Measurements from ENCODE around the gene PEAR1.

The PEAR1 gene

GRCh38 chr1:156959414-156959813 is 65.9 kb downstream of the PEAR1 start:
- H3K23ac ChIP-seq (ENCODE audit: low read length): no peak overlapping the region
- H3K79me2 ChIP-seq (ENCODE audit: control insufficient read depth, insufficient read depth, low read length, poor library complexity): no peaks in the 10 kb centered on the region
- H3K27me3 ChIP-seq (ENCODE audit: insufficient read depth, low read length): no peaks in the 10 kb centered on the region
- no peak overlapping the region for H3K14ac ChIP-seq (ENCODE audit: low read length)
- no peak overlapping the region for H3K4me2 ChIP-seq (ENCODE audit: low read length)
- no peak overlapping the region for H2BK12ac ChIP-seq (ENCODE audit: low read length)
- H4K91ac ChIP-seq (ENCODE audit: low read depth, low read length): no peak overlapping the region
- no peak overlapping the region for H3K4ac ChIP-seq (ENCODE audit: low read depth, low read length)
- no peak overlapping the region for H3K9ac ChIP-seq (ENCODE audit: low read length)
- H2AK5ac ChIP-seq (ENCODE audit: low read length): no peak overlapping the region
- H3K4me3 ChIP-seq (ENCODE audit: low read depth, low read length): no peak overlapping the region
- no peaks in the 10 kb centered on the region for H3K9me3 ChIP-seq (ENCODE audit: insufficient read depth, low read depth, low read length)
- H2AFZ ChIP-seq (ENCODE audit: insufficient read depth, low read length, poor library complexity): no peak overlapping the region
- H3K18ac ChIP-seq (ENCODE audit: low read length): no peak overlapping the region
- peaks cover 5 to 6% of the 10 kb centered on the region in 2 experiments for H3K4me1 ChIP-seq (ENCODE audit: control insufficient read depth in 1 of 2, insufficient read depth in 2 of 2, low read length in 2 of 2)
- no peak for DNase-seq
- H2BK5ac ChIP-seq (ENCODE audit: low read depth, low read length, poor library complexity): no peak overlapping the region
- no peak overlapping the region for H4K12ac ChIP-seq (ENCODE audit: low read depth, low read length)
- no peak overlapping the region for H2BK120ac ChIP-seq (ENCODE audit: insufficient read depth, low read length, poor library complexity)
- H3K79me1 ChIP-seq (ENCODE audit: low read length): no peaks in the 10 kb centered on the region
- no peak overlapping the region for H4K8ac ChIP-seq (ENCODE audit: low read depth, low read length)
- WGBS (ENCODE audit: extremely low coverage, insufficient coverage, insufficient read length): no CpG with 5 or more reads among the region's 2 CpGs
- H3K36me3 ChIP-seq (ENCODE audit: control insufficient read depth in 1 of 2, insufficient read depth in 2 of 2, low read length in 2 of 2): peaks cover 29 to 50% of the 10 kb centered on the region in 2 experiments
- H3K27ac ChIP-seq (ENCODE audit: low read depth, low read length): no peak overlapping the region

- H3K4ac ChIP-seq (ENCODE audit: low read depth, low read length): no peak overlapping the region
- H2BK120ac ChIP-seq (ENCODE audit: insufficient read depth, low read length, poor library complexity): no peak overlapping the region
- no peak overlapping the region for H3K27ac ChIP-seq (ENCODE audit: low read depth, low read length)
- WGBS (ENCODE audit: extremely low coverage, insufficient coverage, insufficient read length): no CpG with 5 or more reads among the region's 6 CpGs
- H2BK5ac ChIP-seq (ENCODE audit: low read depth, low read length, poor library complexity): no peak overlapping the region
- H3K9me3 ChIP-seq (ENCODE audit: insufficient read depth, low read depth, low read length): no peaks in the 10 kb centered on the region
- no peak overlapping the region for H3K4me3 ChIP-seq (ENCODE audit: low read depth, low read length)
- no peak overlapping the region for H3K23ac ChIP-seq (ENCODE audit: low read length)
- no peak overlapping the region for H3K9ac ChIP-seq (ENCODE audit: low read length)
- no peak overlapping the region for H4K91ac ChIP-seq (ENCODE audit: low read depth, low read length)
- no peak overlapping the region for H3K4me2 ChIP-seq (ENCODE audit: low read length)
- no peaks in the 10 kb centered on the region for H3K79me1 ChIP-seq (ENCODE audit: low read length)
- H3K4me1 ChIP-seq (ENCODE audit: control insufficient read depth in 1 of 2, insufficient read depth in 2 of 2, low read length in 2 of 2): peaks cover 5 to 6% of the 10 kb centered on the region in 2 experiments
- no peaks in the 10 kb centered on the region for H3K79me2 ChIP-seq (ENCODE audit: control insufficient read depth, insufficient read depth, low read length, poor library complexity)
- H4K12ac ChIP-seq (ENCODE audit: low read depth, low read length): no peak overlapping the region
- H3K14ac ChIP-seq (ENCODE audit: low read length): no peak overlapping the region
- H3K27me3 ChIP-seq (ENCODE audit: insufficient read depth, low read length): no peaks in the 10 kb centered on the region
- no peak overlapping the region for H2BK12ac ChIP-seq (ENCODE audit: low read length)
- no peak overlapping the region for H2AFZ ChIP-seq (ENCODE audit: insufficient read depth, low read length, poor library complexity)
- peaks cover 29 to 49% of the 10 kb centered on the region in 2 experiments for H3K36me3 ChIP-seq (ENCODE audit: control insufficient read depth in 1 of 2, insufficient read depth in 2 of 2, low read length in 2 of 2)
- H3K18ac ChIP-seq (ENCODE audit: low read length): no peak overlapping the region
- no peak for DNase-seq
- H4K8ac ChIP-seq (ENCODE audit: low read depth, low read length): no peak overlapping the region
- no peak overlapping the region for H2AK5ac ChIP-seq (ENCODE audit: low read length)
These were observed 66.4 kb downstream of the PEAR1 start for GRCh38 chr1:156959925-156960324.

- H3K4me2 ChIP-seq (ENCODE audit: low read length): no peak overlapping the region
- no peaks in the 10 kb centered on the region for H3K79me2 ChIP-seq (ENCODE audit: control insufficient read depth, insufficient read depth, low read length, poor library complexity)
- H3K36me3 ChIP-seq (ENCODE audit: control insufficient read depth in 1 of 2, insufficient read depth in 2 of 2, low read length in 2 of 2): peaks cover 16 to 34% of the 10 kb centered on the region in 2 experiments
- no CpG with 5 or more reads among the region's 4 CpGs for WGBS (ENCODE audit: extremely low coverage, insufficient coverage, insufficient read length)
- H4K12ac ChIP-seq (ENCODE audit: low read depth, low read length): no peak overlapping the region
- H3K14ac ChIP-seq (ENCODE audit: low read length): no peak overlapping the region
- no peak overlapping the region for H3K4me3 ChIP-seq (ENCODE audit: low read depth, low read length)
- no peak overlapping the region for H2BK5ac ChIP-seq (ENCODE audit: low read depth, low read length, poor library complexity)
- H3K4me1 ChIP-seq (ENCODE audit: control insufficient read depth in 1 of 2, insufficient read depth in 2 of 2, low read length in 2 of 2): peaks cover 5 to 6% of the 10 kb centered on the region in 2 experiments
- H2AK5ac ChIP-seq (ENCODE audit: low read length): no peak overlapping the region
- no peak overlapping the region for H3K23ac ChIP-seq (ENCODE audit: low read length)
- no peak overlapping the region for H2BK12ac ChIP-seq (ENCODE audit: low read length)
- H3K27ac ChIP-seq (ENCODE audit: low read depth, low read length): no peak overlapping the region
- DNase-seq: no peak
- no peak overlapping the region for H2BK120ac ChIP-seq (ENCODE audit: insufficient read depth, low read length, poor library complexity)
- no peak overlapping the region for H3K4ac ChIP-seq (ENCODE audit: low read depth, low read length)
- H2AFZ ChIP-seq (ENCODE audit: insufficient read depth, low read length, poor library complexity): no peak overlapping the region
- H3K9ac ChIP-seq (ENCODE audit: low read length): no peak overlapping the region
- no peak overlapping the region for H4K8ac ChIP-seq (ENCODE audit: low read depth, low read length)
- H3K27me3 ChIP-seq (ENCODE audit: insufficient read depth, low read length): no peaks in the 10 kb centered on the region
- no peak overlapping the region for H3K18ac ChIP-seq (ENCODE audit: low read length)
- no peak overlapping the region for H4K91ac ChIP-seq (ENCODE audit: low read depth, low read length)
- H3K79me1 ChIP-seq (ENCODE audit: low read length): no peaks in the 10 kb centered on the region
- H3K9me3 ChIP-seq (ENCODE audit: insufficient read depth, low read depth, low read length): no peaks in the 10 kb centered on the region
These were observed 68.2 kb downstream of the PEAR1 start for GRCh38 chr1:156961709-156962108.

GRCh38 chr1:156963621-156964020 is 70.1 kb downstream of the PEAR1 start:
- H4K12ac ChIP-seq (ENCODE audit: low read depth, low read length): no peak overlapping the region
- H4K8ac ChIP-seq (ENCODE audit: low read depth, low read length): no peak overlapping the region
- H3K79me2 ChIP-seq (ENCODE audit: control insufficient read depth, insufficient read depth, low read length, poor library complexity): no peaks in the 10 kb centered on the region
- H3K27me3 ChIP-seq (ENCODE audit: insufficient read depth, low read length): no peaks in the 10 kb centered on the region
- H2BK120ac ChIP-seq (ENCODE audit: insufficient read depth, low read length, poor library complexity): no peak overlapping the region
- DNase-seq: peak in 1 of 2 donors; percentile 4
- peaks cover under 1% of the 10 kb centered on the region in 2 experiments for H3K4me1 ChIP-seq (ENCODE audit: control insufficient read depth in 1 of 2, insufficient read depth in 2 of 2, low read length in 2 of 2)
- H3K4me2 ChIP-seq (ENCODE audit: low read length): no peak overlapping the region
- no peak overlapping the region for H2AFZ ChIP-seq (ENCODE audit: insufficient read depth, low read length, poor library complexity)
- WGBS (ENCODE audit: extremely low coverage, insufficient coverage, insufficient read length): no CpG with 5 or more reads among the region's 3 CpGs
- H3K9me3 ChIP-seq (ENCODE audit: insufficient read depth, low read depth, low read length): no peaks in the 10 kb centered on the region
- peaks cover 14 to 30% of the 10 kb centered on the region in 2 experiments for H3K36me3 ChIP-seq (ENCODE audit: control insufficient read depth in 1 of 2, insufficient read depth in 2 of 2, low read length in 2 of 2)
- no peak overlapping the region for H3K4me3 ChIP-seq (ENCODE audit: low read depth, low read length)
- no peak overlapping the region for H3K14ac ChIP-seq (ENCODE audit: low read length)
- H2BK5ac ChIP-seq (ENCODE audit: low read depth, low read length, poor library complexity): no peak overlapping the region
- no peak overlapping the region for H2BK12ac ChIP-seq (ENCODE audit: low read length)
- no peak overlapping the region for H3K4ac ChIP-seq (ENCODE audit: low read depth, low read length)
- H3K27ac ChIP-seq (ENCODE audit: low read depth, low read length): no peak overlapping the region
- no peak overlapping the region for H3K9ac ChIP-seq (ENCODE audit: low read length)
- no peak overlapping the region for H3K18ac ChIP-seq (ENCODE audit: low read length)
- H2AK5ac ChIP-seq (ENCODE audit: low read length): no peak overlapping the region
- no peak overlapping the region for H3K23ac ChIP-seq (ENCODE audit: low read length)
- no peak overlapping the region for H4K91ac ChIP-seq (ENCODE audit: low read depth, low read length)
- H3K79me1 ChIP-seq (ENCODE audit: low read length): no peaks in the 10 kb centered on the region

Data from trophoblast cell (in vitro differentiated cells and primary cell).